Suprapubic skin (tissue), 4 donors: Measurements from ENCODE around the gene FOXL3. TPM values are rescaled to one million over a fixed set of nuclear protein-coding genes. Genes with fewer than 3 reads are reported as not detected.

ENCODE experiments used
- DNase-seq, 2 donors: peaks; one replicate each; pipeline ENCODE4 v3.0.0-alpha.2; 2019; ENCODE audit warnings: low spot score in 2 of 2
- H3K27ac ChIP-seq: fragments of 200-600 bp; sonication (generic); one replicate; pipeline ENCODE4 v1.5.1; 2019
- H3K27me3 ChIP-seq: fragments of 200-600 bp; sonication (generic); one replicate; pipeline ENCODE4 v1.5.1; 2019
- H3K36me3 ChIP-seq: fragments of 200-600 bp; sonication (generic); one replicate; pipeline ENCODE4 v1.5.1; 2019
- H3K4me1 ChIP-seq: fragments of 200-600 bp; sonication (generic); one replicate; pipeline ENCODE4 v1.5.1; 2019
- H3K4me3 ChIP-seq: fragments of 200-600 bp; sonication (generic); one replicate; pipeline ENCODE4 v1.5.1; 2019; ENCODE audit warnings: mild to moderate bottlenecking
- H3K9me3 ChIP-seq: fragments of 200-600 bp; sonication (generic); one replicate; pipeline ENCODE4 v1.5.1; 2019
- EP300 ChIP-seq: sonication (generic); formaldehyde crosslinking; IDR thresholded peaks from one replicate; pipeline ENCODE4 v1.6.1; 2017; ENCODE audit warnings: antibody characterized with exemption
- POLR2A ChIP-seq, 2 donors: fragments of 450-650 bp; IDR thresholded peaks; one replicate each; pipeline ENCODE4 v1.6.1; 2017; ENCODE audit warnings: antibody characterized with exemption in 2 of 2, mild to moderate bottlenecking in 2 of 2, moderate library complexity in 2 of 2
- POLR2AphosphoS5 ChIP-seq, 3 donors: sonication (generic); formaldehyde crosslinking; IDR thresholded peaks; one replicate each; pipeline ENCODE4 v1.6.1; 2017; ENCODE audit warnings: antibody characterized with exemption in 3 of 3
- WGBS: methylation state at CpG from one replicate; pipeline ENCODE4 v1.1.5; 2018; 5-methylcytosine and 5-hydroxymethylcytosine counted together
- total RNA-seq, 4 donors: library from RNA; depleted of rRNA; stranded (reverse); fragments of >200 nt; gene quantifications; one replicate each; pipeline ENCODE4 v1.1.0, GENCODE V29; 2016
- TF ChIP-seq, protein P1 (sequence below), 2 donors: fragments of 200-600 bp in 1 of 2; fragments of 450-650 bp in 1 of 2; sonication (generic) in 1 of 2; IDR thresholded peaks; one replicate each; pipeline ENCODE4 v1.5.1; 2016 to 2019; ENCODE audit warnings: antibody characterized with exemption in 2 of 2, mild to moderate bottlenecking in 1 of 2, moderate library complexity in 1 of 2

FOXL3 gene
- total RNA-seq, 4 donors from 2014 or later, result not detected

- no peaks in the 10 kb centered on the region for H3K9me3 ChIP-seq
- peaks cover 19% of the 10 kb centered on the region for H3K4me1 ChIP-seq
- H3K27ac ChIP-seq, result no peak overlapping the region
- 10% methylated on average over 2 of the region's 45 CpGs for WGBS
- peak in 1 of 2 donors; percentile 79 for DNase-seq
- H3K36me3 ChIP-seq, result no peaks in the 10 kb centered on the region
- no peak overlapping the region for H3K4me3 ChIP-seq
- peaks cover 22% of the 10 kb centered on the region for H3K27me3 ChIP-seq
- TF ChIP-seq, protein P1, sequence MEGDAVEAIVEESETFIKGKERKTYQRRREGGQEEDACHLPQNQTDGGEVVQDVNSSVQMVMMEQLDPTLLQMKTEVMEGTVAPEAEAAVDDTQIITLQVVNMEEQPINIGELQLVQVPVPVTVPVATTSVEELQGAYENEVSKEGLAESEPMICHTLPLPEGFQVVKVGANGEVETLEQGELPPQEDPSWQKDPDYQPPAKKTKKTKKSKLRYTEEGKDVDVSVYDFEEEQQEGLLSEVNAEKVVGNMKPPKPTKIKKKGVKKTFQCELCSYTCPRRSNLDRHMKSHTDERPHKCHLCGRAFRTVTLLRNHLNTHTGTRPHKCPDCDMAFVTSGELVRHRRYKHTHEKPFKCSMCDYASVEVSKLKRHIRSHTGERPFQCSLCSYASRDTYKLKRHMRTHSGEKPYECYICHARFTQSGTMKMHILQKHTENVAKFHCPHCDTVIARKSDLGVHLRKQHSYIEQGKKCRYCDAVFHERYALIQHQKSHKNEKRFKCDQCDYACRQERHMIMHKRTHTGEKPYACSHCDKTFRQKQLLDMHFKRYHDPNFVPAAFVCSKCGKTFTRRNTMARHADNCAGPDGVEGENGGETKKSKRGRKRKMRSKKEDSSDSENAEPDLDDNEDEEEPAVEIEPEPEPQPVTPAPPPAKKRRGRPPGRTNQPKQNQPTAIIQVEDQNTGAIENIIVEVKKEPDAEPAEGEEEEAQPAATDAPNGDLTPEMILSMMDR (IDR thresholded peaks at IDR 0.05), result peak; percentile 76 to 97
- TF ChIP-seq POLR2A (IDR thresholded peaks at IDR 0.05), result no peak
Observed at GRCh38 chr7:322111-322671, 32.2 kb downstream of the FOXL3 start.

GRCh38 chr7:322708-323111 lies 32.7 kb downstream of the FOXL3 start:
- H3K4me1 ChIP-seq, result peaks cover 19% of the 10 kb centered on the region
- no peaks in the 10 kb centered on the region for H3K9me3 ChIP-seq
- no peak for DNase-seq
- H3K36me3 ChIP-seq, result no peaks in the 10 kb centered on the region
- no peak overlapping the region for H3K27ac ChIP-seq
- TF ChIP-seq, protein P1 (IDR thresholded peaks at IDR 0.05), result no peak
- TF ChIP-seq POLR2AphosphoS5 (IDR thresholded peaks at IDR 0.05), result no peak
- no peak for TF ChIP-seq POLR2A (IDR thresholded peaks at IDR 0.05)
- no peak for TF ChIP-seq EP300
- H3K27me3 ChIP-seq, result peaks cover 19% of the 10 kb centered on the region
- no CpG with 5 or more reads among the region's 6 CpGs for WGBS
- H3K4me3 ChIP-seq, result no peak overlapping the region

- Histone ChIP-seq H3K9me3 (no peaks in the 10 kb centered on the region), H3K36me3 (no peaks in the 10 kb centered on the region), H3K27me3 (peaks cover 12% of the 10 kb centered on the region), H3K4me3 (no peak overlapping the region), H3K4me1 (peaks cover 17% of the 10 kb centered on the region), H3K27ac (no peak overlapping the region)
- WGBS, result 44% methylated on average over 10 of the region's 10 CpGs
- DNase-seq, result no peak
- TF ChIP-seq POLR2AphosphoS5 (IDR thresholded peaks at IDR 0.05) (no peak), EP300 (no peak), POLR2A (IDR thresholded peaks at IDR 0.05) (no peak)
- TF ChIP-seq, protein P1 (IDR thresholded peaks at IDR 0.05), result no peak
Observed at GRCh38 chr7:323410-323809, 33.4 kb downstream of the FOXL3 start.

DNA sequence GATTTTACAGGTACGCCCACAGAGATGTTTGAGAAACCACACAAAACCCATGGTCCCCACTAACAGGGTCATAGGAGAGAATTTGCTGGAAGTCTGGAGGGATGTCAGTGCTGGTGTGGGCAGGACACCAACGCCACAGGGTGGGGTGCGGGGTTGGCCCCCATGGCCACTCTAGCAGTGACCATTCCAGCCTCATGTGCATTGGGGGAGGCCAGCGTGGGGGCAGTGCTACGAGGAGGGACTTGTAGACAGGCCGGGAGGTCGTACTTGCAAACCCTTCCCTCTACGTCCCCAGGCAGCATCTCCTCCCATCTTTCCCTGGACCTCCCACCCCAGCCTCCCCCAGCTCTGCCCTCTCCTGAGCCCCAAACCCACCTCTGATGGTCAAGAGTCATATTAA lies 34.0 kb downstream of the FOXL3 start:
- no peaks in the 10 kb centered on the region for H3K9me3 ChIP-seq
- TF ChIP-seq, protein P1 (IDR thresholded peaks at IDR 0.05), result no peak
- DNase-seq, result no peak
- no peaks in the 10 kb centered on the region for H3K36me3 ChIP-seq
- H3K4me1 ChIP-seq, result peaks cover 14% of the 10 kb centered on the region
- H3K27me3 ChIP-seq, result peaks cover 6% of the 10 kb centered on the region
- no peak overlapping the region for H3K27ac ChIP-seq
- H3K4me3 ChIP-seq, result no peak overlapping the region
- WGBS, result 60% methylated on average over 8 of the region's 8 CpGs

- H3K9me3 ChIP-seq, result no peaks in the 10 kb centered on the region
- no peak overlapping the region for H3K4me3 ChIP-seq
- no peak for DNase-seq
- H3K27me3 ChIP-seq, result no peaks in the 10 kb centered on the region
- no peak overlapping the region for H3K27ac ChIP-seq
- peaks cover 14% of the 10 kb centered on the region for H3K4me1 ChIP-seq
- WGBS, result 95% methylated on average over 20 of the region's 20 CpGs
- TF ChIP-seq POLR2A (IDR thresholded peaks at IDR 0.05) (no peak), EP300 (no peak), POLR2AphosphoS5 (IDR thresholded peaks at IDR 0.05) (no peak)
- TF ChIP-seq, protein P1 (IDR thresholded peaks at IDR 0.05), result no peak
- no peaks in the 10 kb centered on the region for H3K36me3 ChIP-seq
Observed at GRCh38 chr7:325051-325798, 35.3 kb downstream of the FOXL3 start.
